Fibroblast of pulmonary artery (primary cell): Measurements from ENCODE around the gene PWP1.

Experiments
- DNase-seq: peaks from one replicate; pipeline ENCODE4 v3.0.0-alpha.2; 2010; ENCODE audit warnings: low read depth
- H3K4me3 ChIP-seq: replicated peaks from 2 replicates; pipeline ENCODE4 v1.5.1; 2011; ENCODE audit warnings: low read depth, mild to moderate bottlenecking, control low read depth, low read length, moderate library complexity
- TF ChIP-seq, protein P1 (sequence below): IDR thresholded peaks from 2 replicates; pipeline ENCODE4 v1.5.1; 2011; ENCODE audit warnings: mild to moderate bottlenecking, control low read depth, low read length, inconsistent platforms; ENCODE audit errors: missing control alignments

PWP1 gene

DNA sequence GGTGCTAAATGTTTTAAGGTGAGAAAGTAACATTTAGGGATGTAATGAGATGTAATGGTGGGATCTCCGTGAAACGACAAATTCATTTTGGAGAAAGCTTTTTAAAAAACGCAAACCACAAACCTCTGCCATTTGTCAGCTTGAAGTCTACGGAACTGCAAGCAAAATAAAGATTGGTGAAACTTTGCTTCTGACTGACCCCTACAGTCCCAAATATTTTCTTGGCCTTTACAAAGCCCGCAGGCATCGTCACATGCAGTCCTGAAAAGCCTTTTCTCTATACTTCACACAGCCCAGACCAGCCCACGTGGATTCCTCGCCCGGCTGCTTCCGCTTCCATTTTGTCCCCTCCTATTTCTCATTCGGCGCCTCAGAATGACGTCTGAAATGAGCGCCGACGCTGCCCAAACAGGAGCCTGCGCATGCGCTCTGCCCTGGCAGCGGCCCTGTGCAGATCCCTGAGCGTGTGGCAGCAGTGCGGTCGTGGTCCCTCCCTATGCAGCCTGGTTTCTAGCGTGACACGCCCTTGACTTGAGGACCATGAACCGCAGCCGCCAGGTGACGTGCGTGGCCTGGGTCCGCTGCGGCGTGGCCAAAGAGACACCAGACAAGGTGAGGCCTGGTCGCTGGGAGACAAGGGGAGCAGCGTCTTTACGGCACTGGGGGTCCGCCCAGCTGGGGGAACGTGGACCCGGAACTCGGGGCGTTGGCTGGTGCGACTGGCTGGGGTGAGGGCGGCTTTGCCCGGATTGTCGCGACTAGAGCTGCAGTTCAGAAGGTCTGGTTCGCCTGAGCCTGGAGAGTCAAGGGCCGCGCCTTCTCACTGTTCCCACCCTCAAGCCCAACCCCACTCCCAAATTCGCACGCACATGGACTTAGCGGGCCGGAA lies at the start of gene PWP1:
Gene PWP1 (plus strand): TSS at position 440 of the 889 bp plus-strand sequence. CDS start 101 bp downstream, at position 541.
- TF ChIP-seq, protein P1, sequence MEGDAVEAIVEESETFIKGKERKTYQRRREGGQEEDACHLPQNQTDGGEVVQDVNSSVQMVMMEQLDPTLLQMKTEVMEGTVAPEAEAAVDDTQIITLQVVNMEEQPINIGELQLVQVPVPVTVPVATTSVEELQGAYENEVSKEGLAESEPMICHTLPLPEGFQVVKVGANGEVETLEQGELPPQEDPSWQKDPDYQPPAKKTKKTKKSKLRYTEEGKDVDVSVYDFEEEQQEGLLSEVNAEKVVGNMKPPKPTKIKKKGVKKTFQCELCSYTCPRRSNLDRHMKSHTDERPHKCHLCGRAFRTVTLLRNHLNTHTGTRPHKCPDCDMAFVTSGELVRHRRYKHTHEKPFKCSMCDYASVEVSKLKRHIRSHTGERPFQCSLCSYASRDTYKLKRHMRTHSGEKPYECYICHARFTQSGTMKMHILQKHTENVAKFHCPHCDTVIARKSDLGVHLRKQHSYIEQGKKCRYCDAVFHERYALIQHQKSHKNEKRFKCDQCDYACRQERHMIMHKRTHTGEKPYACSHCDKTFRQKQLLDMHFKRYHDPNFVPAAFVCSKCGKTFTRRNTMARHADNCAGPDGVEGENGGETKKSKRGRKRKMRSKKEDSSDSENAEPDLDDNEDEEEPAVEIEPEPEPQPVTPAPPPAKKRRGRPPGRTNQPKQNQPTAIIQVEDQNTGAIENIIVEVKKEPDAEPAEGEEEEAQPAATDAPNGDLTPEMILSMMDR: no peak
- peak within 1 kb of the TSS; percentile 96 for H3K4me3 ChIP-seq
- DNase-seq: peak; percentile 96

- no peak overlapping the region for H3K4me3 ChIP-seq
- DNase-seq: no peak
- TF ChIP-seq, protein P1: no peak
Observed at GRCh38 chr12:107641154-107641553, 44.4 kb upstream of the PWP1 start.

- DNase-seq: no peak
- TF ChIP-seq, protein P1: no peak
- H3K4me3 ChIP-seq: no peak overlapping the region
Observed at GRCh38 chr12:107642240-107642639, 43.4 kb upstream of the PWP1 start.

GRCh38 chr12:107645630-107646333 lies 39.8 kb upstream of the PWP1 start:
- no peak for DNase-seq
- TF ChIP-seq, protein P1: no peak
- no peak overlapping the region for H3K4me3 ChIP-seq

DNA sequence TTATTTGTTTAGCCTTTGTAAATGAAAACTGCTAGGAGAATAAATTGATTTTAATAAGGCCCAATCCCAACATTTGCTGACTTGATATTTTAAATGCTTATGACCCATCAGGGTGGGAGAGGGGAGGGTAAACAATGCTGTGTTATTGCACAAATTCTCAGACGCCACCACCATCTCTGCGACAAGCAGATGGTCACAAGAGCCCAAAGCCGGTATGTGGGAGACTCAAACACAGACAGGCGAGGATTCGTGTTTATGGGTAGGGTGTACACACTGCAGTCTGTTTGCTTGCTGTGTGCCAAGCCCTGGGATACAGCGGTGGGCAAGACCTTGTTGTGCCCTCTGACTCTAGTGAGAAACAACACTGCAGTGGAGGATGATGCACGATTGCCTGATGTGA lies 39.2 kb upstream of the PWP1 start:
- H3K4me3 ChIP-seq: no peak overlapping the region
- no peak for DNase-seq
- TF ChIP-seq, protein P1: no peak

- no peak overlapping the region for H3K4me3 ChIP-seq
- DNase-seq: no peak
- TF ChIP-seq, protein P1: no peak
Observed at GRCh38 chr12:107649661-107650061, 35.9 kb upstream of the PWP1 start.
